SK-N-DZ (cell line): ENCODE data around the gene OR10C1.

ENCODE experiments used
- DNase-seq: peaks from one replicate; pipeline ENCODE4 v3.0.0-alpha.2; 2015; ENCODE audit warnings: low spot score

The OR10C1 gene

GRCh38 chr6:29477923-29478450, 38.9 kb downstream of the OR10C1 start:
- DNase-seq: no peak

- no peak for DNase-seq
Observed at GRCh38 chr6:29478740-29479139, 39.6 kb downstream of the OR10C1 start.

GRCh38 chr6:29479560-29479959, 40.5 kb downstream of the OR10C1 start:
- no peak for DNase-seq

GRCh38 chr6:29483186-29483585, 44.1 kb downstream of the OR10C1 start:
- no peak for DNase-seq

- DNase-seq: no peak
Observed at GRCh38 chr6:29483735-29484134, 44.6 kb downstream of the OR10C1 start.

GRCh38 chr6:29486577-29486976, 47.5 kb downstream of the OR10C1 start:
- no peak for DNase-seq

GRCh38 chr6:29487131-29487530, 48.0 kb downstream of the OR10C1 start:
- DNase-seq: no peak

GRCh38 chr6:29487660-29488059, 48.6 kb downstream of the OR10C1 start, which contains the start of gene MAS1L:
Gene MAS1L, minus strand, starts transcription at chr6:29487956. Its CDS starts 54 bp downstream, at chr6:29487902.
- DNase-seq: no peak

GRCh38 chr6:29488874-29489273, 49.8 kb downstream of the OR10C1 start:
- DNase-seq: no peak

- DNase-seq: peak; percentile 3
Observed at GRCh38 chr6:29489286-29489685, 50.2 kb downstream of the OR10C1 start.

GRCh38 chr6:29490055-29490454, 50.9 kb downstream of the OR10C1 start:
- no peak for DNase-seq

- DNase-seq: no peak
Observed at GRCh38 chr6:29490552-29490951, 51.4 kb downstream of the OR10C1 start.
